OCI-LY1 (cell line): ENCODE data around the gene ENTR1.

ENCODE experiments used
- CTCF ChIP-seq: fragments of 200-600 bp; sonication (generic), shearing (Covaris generic); IDR thresholded peaks from 2 replicates; pipeline ENCODE4 v1.5.1; 2017; ENCODE audit warnings: mild to moderate bottlenecking, antibody characterized with exemption, low read length, moderate library complexity, mixed read lengths
- EZH2 ChIP-seq: fragments of 200-600 bp; sonication (generic), shearing (Covaris generic); IDR thresholded peaks from 2 replicates; pipeline ENCODE4 v1.8.0; 2017; ENCODE audit warnings: borderline replicate concordance, mixed run types, mild to moderate bottlenecking, antibody characterized with exemption, low read length, moderate library complexity, mixed read lengths

GRCh38 chr9:136403915-136404800 lies 6.3 kb downstream of the ENTR1 start:
- TF ChIP-seq CTCF (no peak), EZH2 (no peak)
